ENCODE measurements around the gene KLF3.

The KLF3 gene

GRCh38 chr4:38747629-38748028 lies 83.6 kb downstream of the KLF3 start:
- no peak for DNase-seq

GRCh38 chr4:38749336-38749735 lies 85.3 kb downstream of the KLF3 start:
- DNase-seq = no peak
